Esophagus mucosa (tissue), 1 donor: ENCODE results near the gene ATP6V0B. TPM values are rescaled to one million over a fixed set of nuclear protein-coding genes. Genes with fewer than 3 reads are reported as not detected.

Experiments used
- ATAC-seq: fragments of 200-7000 bp; cut with Tn5 transposase; one replicate; pipeline ENCODE4 v1.9.1; 2020
- total RNA-seq: library from RNA; stranded (reverse); gene quantifications from one replicate; pipeline ENCODE4 v1.2.4, GENCODE V29; 2023
- donor health status: DM: yes; HTN: yes; CAD: no.

The ATP6V0B gene
- total RNA-seq, 1 donor from 2014 or later = 95.7 TPM

- ATAC-seq = no peak
Measured at GRCh38 chr1:43985984-43986595, 11.3 kb downstream of the ATP6V0B start.

- no peak for ATAC-seq
Measured at GRCh38 chr1:43986712-43987111, 12.0 kb downstream of the ATP6V0B start.

- no peak for ATAC-seq
Measured at GRCh38 chr1:43987159-43987902, 12.6 kb downstream of the ATP6V0B start.

GRCh38 chr1:43990271-43991199, 15.8 kb downstream of the ATP6V0B start:
- peak; percentile 1 for ATAC-seq

- ATAC-seq = no peak
Measured at GRCh38 chr1:43991200-43991475, 16.4 kb downstream of the ATP6V0B start.

GRCh38 chr1:43991476-43992231, 16.9 kb downstream of the ATP6V0B start, which contains the start of gene CCDC24:
Gene CCDC24 (plus strand): TSS chr1:43991599. CDS start chr1:43991879, 280 bp downstream.
- ATAC-seq = peak; percentile 77

- no peak for ATAC-seq
Measured at GRCh38 chr1:43992232-43992995, 17.7 kb downstream of the ATP6V0B start.

GRCh38 chr1:43993206-43993914, 18.6 kb downstream of the ATP6V0B start:
- ATAC-seq = no peak

- ATAC-seq = peak; percentile 9
Measured at GRCh38 chr1:43994071-43994470, 19.3 kb downstream of the ATP6V0B start.

GRCh38 chr1:43994794-43995790, 20.3 kb downstream of the ATP6V0B start:
- no peak for ATAC-seq

- ATAC-seq = no peak
Measured at GRCh38 chr1:43995984-43996732, 21.4 kb downstream of the ATP6V0B start.

- no peak for ATAC-seq
Measured at GRCh38 chr1:43996733-43997115, 22.0 kb downstream of the ATP6V0B start.

- ATAC-seq = no peak
Measured at GRCh38 chr1:43997295-43997999, 22.7 kb downstream of the ATP6V0B start.

GRCh38 chr1:43998000-43998378, 23.2 kb downstream of the ATP6V0B start:
- no peak for ATAC-seq

GRCh38 chr1:43999455-43999854, 24.7 kb downstream of the ATP6V0B start:
- no peak for ATAC-seq

- no peak for ATAC-seq
Measured at GRCh38 chr1:44000122-44000665, 25.4 kb downstream of the ATP6V0B start.

- no peak for ATAC-seq
Measured at GRCh38 chr1:44002165-44002564, 27.4 kb downstream of the ATP6V0B start.

- no peak for ATAC-seq
Measured at GRCh38 chr1:44002606-44003157, 27.9 kb downstream of the ATP6V0B start.
